ENCODE measurements around the gene TMEM238. TPM values are rescaled to one million over a fixed set of nuclear protein-coding genes. Genes with fewer than 3 reads are reported as not detected.
"Not testable (repeated sequence)": the region's sequence is repeated elsewhere in the genome, so short reads cannot be mapped to it uniquely, and the experiment has no call there.

TMEM238 gene
- total RNA-seq, 3 donors from 2014 or later: 31.4 to 84.2 (median 68.0) TPM

DNA sequence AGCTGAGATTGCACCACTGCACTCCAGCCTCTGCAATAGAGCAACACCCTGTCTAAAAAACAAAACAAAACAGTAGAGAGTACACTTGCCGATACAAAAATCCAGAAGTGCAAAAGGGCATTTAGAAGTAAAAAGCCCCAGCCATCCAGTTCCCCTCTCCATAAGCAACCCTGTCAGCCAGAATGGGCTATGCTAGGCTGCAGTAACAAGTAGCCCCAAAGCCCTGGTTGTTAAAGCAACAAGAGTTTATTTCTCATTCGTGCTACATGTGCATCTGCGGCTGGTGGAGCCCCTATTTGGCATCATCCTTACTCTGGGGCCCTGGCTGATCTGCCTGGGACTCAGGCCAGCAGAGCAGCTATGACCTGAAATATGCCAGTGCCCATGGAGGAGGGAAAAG, 40.4 kb upstream of the TMEM238 start:
- no peaks in the 10 kb centered on the region for H3K4me1 ChIP-seq (ENCODE audit: low read depth)
- no peak overlapping the region for H3K4me3 ChIP-seq
- no peaks in the 10 kb centered on the region for H3K9me3 ChIP-seq
- DNase-seq (no peak), ATAC-seq (no peak)
- H3K36me3 ChIP-seq (ENCODE audit: low read depth): no peaks in the 10 kb centered on the region
- intact Hi-C loops (cut with DNase I, micrococcal nuclease): no loop called here
- no peak for TF ChIP-seq CTCF (IDR thresholded peaks at IDR 0.05)

DNA sequence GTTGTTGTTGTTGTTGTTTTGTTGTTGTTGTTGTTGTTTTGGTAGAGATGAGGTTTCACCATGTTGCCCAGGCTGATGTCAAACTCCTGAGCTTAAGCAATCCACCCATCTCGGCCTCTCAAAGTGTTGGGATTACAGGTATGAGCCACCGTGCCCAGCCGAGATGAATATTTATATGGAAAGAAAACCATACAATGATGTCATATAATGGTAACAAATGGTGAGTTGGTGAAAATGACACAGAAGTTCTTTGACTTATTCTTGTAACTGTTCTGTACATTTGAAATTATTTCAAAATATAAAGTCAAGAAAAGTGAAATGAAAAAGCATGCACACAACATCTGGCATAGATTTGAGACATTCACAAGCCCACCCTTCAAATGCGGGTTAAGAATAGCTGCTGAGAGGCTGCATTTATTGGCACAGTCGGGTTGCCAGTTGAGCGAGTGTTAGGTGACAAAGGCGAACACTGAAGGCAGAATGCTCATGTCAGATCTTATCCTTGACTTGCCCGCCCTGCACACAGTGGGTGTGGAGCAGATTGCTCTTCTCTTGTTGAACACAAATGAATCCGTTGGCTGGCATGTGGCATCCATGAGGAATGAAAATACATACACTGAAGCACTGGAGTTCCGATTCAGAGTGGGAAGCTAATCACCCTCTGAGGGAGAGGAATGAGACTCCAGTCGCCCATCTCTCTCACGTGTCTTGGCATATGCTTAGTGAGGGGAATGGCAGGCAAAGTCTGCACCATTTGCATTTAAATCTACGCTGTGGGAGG, 39.3 kb upstream of the TMEM238 start:
- H3K4me3 ChIP-seq: no peak overlapping the region
- ATAC-seq (no peak), DNase-seq (no peak)
- H3K4me1 ChIP-seq (ENCODE audit: low read depth): no peaks in the 10 kb centered on the region
- intact Hi-C loops (cut with DNase I, micrococcal nuclease): no loop called here
- no peaks in the 10 kb centered on the region for H3K9me3 ChIP-seq
- H3K36me3 ChIP-seq (ENCODE audit: low read depth): no peaks in the 10 kb centered on the region
- no peak for TF ChIP-seq CTCF (IDR thresholded peaks at IDR 0.05)

DNA sequence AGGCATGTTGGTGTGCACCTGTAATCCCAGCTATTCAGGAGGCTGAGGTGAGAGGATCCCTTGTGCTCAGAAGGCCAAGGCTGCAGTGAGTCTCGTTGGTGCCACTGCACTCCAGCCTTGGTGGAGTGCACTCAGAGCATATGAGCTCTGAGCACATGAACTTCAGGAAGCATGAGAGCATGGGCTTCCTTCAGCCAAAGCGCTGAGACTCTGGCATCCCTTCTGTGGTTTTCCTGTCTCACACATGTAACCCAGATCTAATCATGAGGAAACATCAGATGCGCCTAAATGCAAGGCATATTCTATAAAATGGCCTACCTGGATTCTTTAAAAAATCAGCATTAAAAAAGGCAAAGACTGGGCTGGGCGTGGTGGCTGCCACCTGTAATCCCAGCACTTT, 37.2 kb upstream of the TMEM238 start:
- H3K4me1 ChIP-seq (ENCODE audit: low read depth); H3K9me3 ChIP-seq; H3K4me3 ChIP-seq; intact Hi-C loops (cut with DNase I, micrococcal nuclease); H3K36me3 ChIP-seq (ENCODE audit: low read depth); ATAC-seq: not testable (repeated sequence)
- DNase-seq: peak in 1 of 3 donors; percentile 12

GRCh38 chr19:55419624-55420236, 35.6 kb upstream of the TMEM238 start:
- DNase-seq (no peak), ATAC-seq (no peak)
- TF ChIP-seq CTCF (IDR thresholded peaks at IDR 0.05): no peak
- intact Hi-C loops (cut with DNase I, micrococcal nuclease): no loop called here
- Histone ChIP-seq H3K4me3 (no peak overlapping the region), H3K9me3 (no peaks in the 10 kb centered on the region), H3K36me3 (ENCODE audit: low read depth) (no peaks in the 10 kb centered on the region), H3K4me1 (ENCODE audit: low read depth) (no peaks in the 10 kb centered on the region)

- ATAC-seq: no peak
- H3K9me3 ChIP-seq: no peaks in the 10 kb centered on the region
- intact Hi-C loops (cut with DNase I, micrococcal nuclease): no loop called here
- H3K4me1 ChIP-seq (ENCODE audit: low read depth): no peaks in the 10 kb centered on the region
- DNase-seq: no peak
- H3K36me3 ChIP-seq (ENCODE audit: low read depth): no peaks in the 10 kb centered on the region
- no peak overlapping the region for H3K4me3 ChIP-seq
- no peak for TF ChIP-seq CTCF (IDR thresholded peaks at IDR 0.05)
Observed at GRCh38 chr19:55419103-55419502, 35.0 kb upstream of the TMEM238 start.

- intact Hi-C loops (cut with DNase I, micrococcal nuclease): no loop called here
- H3K4me1 ChIP-seq (ENCODE audit: low read depth): no peaks in the 10 kb centered on the region
- peak; percentile 33 for TF ChIP-seq CTCF (IDR thresholded peaks at IDR 0.05)
- no peaks in the 10 kb centered on the region for H3K36me3 ChIP-seq (ENCODE audit: low read depth)
- peak; percentile 94 for ATAC-seq
- no peak overlapping the region for H3K4me3 ChIP-seq
- peak in 2 of 3 donors; percentile 41 to 80 for DNase-seq
- no peaks in the 10 kb centered on the region for H3K9me3 ChIP-seq
Observed at GRCh38 chr19:55418185-55418584, 34.1 kb upstream of the TMEM238 start.
